Body of pancreas (tissue), 4 donors: Measurements from ENCODE around the gene SIK3.

Experiments used
- POLR2A ChIP-seq, 3 donors: fragments of 450-650 bp; IDR thresholded peaks; one replicate each; pipeline ENCODE4 v1.6.1; 2016; ENCODE audit warnings: antibody characterized with exemption in 3 of 3, mild to moderate bottlenecking in 2 of 3
- TF ChIP-seq, protein P1 (sequence below), 7 experiments: fragments of 450-650 bp in 4 of 7; fragments of 200-600 bp in 3 of 7; sonication (generic) in 3 of 7; IDR thresholded peaks; one replicate each; pipeline ENCODE4 v1.5.1; 2016 to 2019; ENCODE audit warnings: antibody characterized with exemption in 7 of 7

DNA sequence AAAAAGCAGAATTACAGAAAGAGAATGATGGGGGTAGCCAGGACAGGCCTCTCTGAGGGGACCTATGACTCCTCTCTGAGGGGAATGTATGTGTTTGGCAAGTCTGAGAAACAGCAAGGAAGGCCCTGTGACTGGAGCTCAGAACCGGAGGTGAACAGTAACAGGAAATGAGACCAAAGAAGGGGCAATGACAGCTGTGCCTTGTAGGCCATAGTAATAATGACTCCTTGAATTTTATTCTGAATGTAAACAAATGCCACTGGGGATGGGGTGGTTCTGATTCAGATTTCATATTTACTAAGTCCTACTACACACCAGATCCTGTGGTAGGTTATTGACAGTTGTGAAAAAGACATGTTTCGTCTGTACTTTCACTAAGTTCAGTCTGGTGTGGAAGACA, 208.0 kb downstream of the SIK3 start:
- TF ChIP-seq, protein P1, sequence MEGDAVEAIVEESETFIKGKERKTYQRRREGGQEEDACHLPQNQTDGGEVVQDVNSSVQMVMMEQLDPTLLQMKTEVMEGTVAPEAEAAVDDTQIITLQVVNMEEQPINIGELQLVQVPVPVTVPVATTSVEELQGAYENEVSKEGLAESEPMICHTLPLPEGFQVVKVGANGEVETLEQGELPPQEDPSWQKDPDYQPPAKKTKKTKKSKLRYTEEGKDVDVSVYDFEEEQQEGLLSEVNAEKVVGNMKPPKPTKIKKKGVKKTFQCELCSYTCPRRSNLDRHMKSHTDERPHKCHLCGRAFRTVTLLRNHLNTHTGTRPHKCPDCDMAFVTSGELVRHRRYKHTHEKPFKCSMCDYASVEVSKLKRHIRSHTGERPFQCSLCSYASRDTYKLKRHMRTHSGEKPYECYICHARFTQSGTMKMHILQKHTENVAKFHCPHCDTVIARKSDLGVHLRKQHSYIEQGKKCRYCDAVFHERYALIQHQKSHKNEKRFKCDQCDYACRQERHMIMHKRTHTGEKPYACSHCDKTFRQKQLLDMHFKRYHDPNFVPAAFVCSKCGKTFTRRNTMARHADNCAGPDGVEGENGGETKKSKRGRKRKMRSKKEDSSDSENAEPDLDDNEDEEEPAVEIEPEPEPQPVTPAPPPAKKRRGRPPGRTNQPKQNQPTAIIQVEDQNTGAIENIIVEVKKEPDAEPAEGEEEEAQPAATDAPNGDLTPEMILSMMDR (IDR thresholded peaks at IDR 0.05): no peak
- TF ChIP-seq POLR2A (IDR thresholded peaks at IDR 0.05): no peak
